ENCODE data around the gene ZNF292. TPM values are rescaled to one million over a fixed set of nuclear protein-coding genes. Genes with fewer than 3 reads are reported as not detected.
"Not testable (repeated sequence)": the region's sequence is repeated elsewhere in the genome, so short reads cannot be mapped to it uniquely, and the experiment has no call there.

The ZNF292 gene
- total RNA-seq, 1 experiment from 2014 or later: 32.2 TPM

- no peaks in the 10 kb centered on the region for H3K9me3 ChIP-seq
- Mint-ChIP-seq H3K36me3 (ENCODE audit: insufficient read depth, unreplicated experiment) (peaks cover 18% of the 10 kb centered on the region), H3K9me3 (ENCODE audit: unreplicated experiment) (no peaks in the 10 kb centered on the region), H3K4me1 (ENCODE audit: low read depth, unreplicated experiment) (peaks cover 6% of the 10 kb centered on the region), H3K27ac (ENCODE audit: unreplicated experiment) (peak overlapping the region; percentile 95), H3K4me3 (ENCODE audit: unreplicated experiment) (peak overlapping the region; percentile 98), H3K27me3 (ENCODE audit: insufficient read depth, unreplicated experiment) (no peaks in the 10 kb centered on the region)
- intact Hi-C loops (cut with micrococcal nuclease; ENCODE audit: unreplicated experiment): loop anchor here (1.0 to 10.0 kb wide), 6 partner anchors 57 to 546 kb away; partner anchors contain the start of genes AKIRIN2, ORC3 and SLC35A1
- no peaks in the 10 kb centered on the region for H3K36me3 ChIP-seq (ENCODE audit: control insufficient read depth, insufficient read depth, low read length)
- H3K27me3 ChIP-seq (replicated peaks; ENCODE audit: control insufficient read depth, insufficient read depth, low read length): no peaks in the 10 kb centered on the region
- CTCF ChIA-PET: interaction anchor here (1.5 kb wide), 1 partner anchor 77 kb away, joined by 3 read pairs; no protein-coding TSS in a partner anchor
- peak; percentile 55 to 61 for DNase-seq
- peak overlapping the region; percentile 92 for H3K4me3 ChIP-seq (ENCODE audit: low read depth, low read length)
- TF ChIP-seq CTCF (IDR thresholded peaks at IDR 0.05; ENCODE audit: insufficient read depth in 1 of 2, low read depth in 1 of 2, low read length in 1 of 2, severe bottlenecking in 1 of 2, unreplicated experiment in 1 of 2): no peak
- H3K4me1 ChIP-seq: 0 out of 2 replicates have a peak, but pooled peaks cover 18% of the 10 kb centered on the region
- POLR2A ChIA-PET: interaction anchor here (0.6 kb wide), 1 partner anchor 431 kb away, joined by 3 read pairs; no protein-coding TSS in a partner anchor
- TSS peak; percentile 48 for BruUV-seq (replicated peaks)
These were observed 764 bp downstream of the ZNF292 start for GRCh38 chr6:87155842-87156815.

GRCh38 chr6:87157596-87157995 is 2.2 kb downstream of the ZNF292 start:
- H3K27ac Mint-ChIP-seq (ENCODE audit: unreplicated experiment); BruUV-seq (replicated peaks); H3K27me3 Mint-ChIP-seq (ENCODE audit: insufficient read depth, unreplicated experiment); H3K4me1 Mint-ChIP-seq (ENCODE audit: low read depth, unreplicated experiment); H3K4me3 ChIP-seq (ENCODE audit: low read depth, low read length); CTCF ChIA-PET; H3K9me3 Mint-ChIP-seq (ENCODE audit: unreplicated experiment); H3K4me3 Mint-ChIP-seq (ENCODE audit: unreplicated experiment); H3K27me3 ChIP-seq (replicated peaks; ENCODE audit: control insufficient read depth, insufficient read depth, low read length); POLR2A ChIA-PET; H3K9me3 ChIP-seq; DNase-seq; H3K36me3 ChIP-seq (ENCODE audit: control insufficient read depth, insufficient read depth, low read length): not testable (repeated sequence)
- intact Hi-C loops (cut with micrococcal nuclease; ENCODE audit: unreplicated experiment): loop anchor here (5.0 to 10.0 kb wide), 4 partner anchors 75 to 545 kb away; partner anchors contain the start of genes AKIRIN2, ORC3 and SLC35A1
- H3K36me3 Mint-ChIP-seq (ENCODE audit: insufficient read depth, unreplicated experiment): peaks cover 18% of the 10 kb centered on the region
- H3K4me1 ChIP-seq: 0 out of 2 replicates have a peak, but pooled peaks cover 18% of the 10 kb centered on the region

GRCh38 chr6:87161299-87161698 is 5.9 kb downstream of the ZNF292 start:
- Mint-ChIP-seq H3K4me3 (ENCODE audit: unreplicated experiment) (no peak overlapping the region), H3K27ac (ENCODE audit: unreplicated experiment) (no peak overlapping the region), H3K9me3 (ENCODE audit: unreplicated experiment) (no peaks in the 10 kb centered on the region), H3K4me1 (ENCODE audit: low read depth, unreplicated experiment) (peaks cover 15% of the 10 kb centered on the region), H3K36me3 (ENCODE audit: insufficient read depth, unreplicated experiment) (peaks cover 4% of the 10 kb centered on the region), H3K27me3 (ENCODE audit: insufficient read depth, unreplicated experiment) (no peaks in the 10 kb centered on the region)
- BruUV-seq (replicated peaks): no TSS peak
- Histone ChIP-seq H3K4me3 (ENCODE audit: low read depth, low read length) (no peak overlapping the region), H3K9me3 (no peaks in the 10 kb centered on the region), H3K4me1 (peaks cover 13% of the 10 kb centered on the region; the same call in 1 of the 2 replicates), H3K36me3 (ENCODE audit: control insufficient read depth, insufficient read depth, low read length) (no peaks in the 10 kb centered on the region), H3K27me3 (replicated peaks; ENCODE audit: control insufficient read depth, insufficient read depth, low read length) (no peaks in the 10 kb centered on the region)
- CTCF ChIA-PET: no interaction called here
- intact Hi-C loops (cut with micrococcal nuclease; ENCODE audit: unreplicated experiment): no loop called here
- POLR2A ChIA-PET: no interaction called here
- TF ChIP-seq CTCF (IDR thresholded peaks at IDR 0.05; ENCODE audit: insufficient read depth in 1 of 2, low read depth in 1 of 2, low read length in 1 of 2, severe bottlenecking in 1 of 2, unreplicated experiment in 1 of 2): no peak
- no peak for DNase-seq
